Cardiac fibroblast (primary cell): ENCODE measurements around the gene C1orf159.

ENCODE experiments used
- DNase-seq, 2 donors: peaks; one replicate each; pipeline versions ENCODE4 v3.0.0 to v3.0.0-alpha.2; 2010; ENCODE audit warnings: low read depth in 2 of 2
- H3K4me3 ChIP-seq, 2 donors: replicated peaks in 1 of 2; 1 replicate in 1 of 2; 2 replicates in 1 of 2; pipeline ENCODE4 v1.5.1; 2011; ENCODE audit warnings: low read depth in 2 of 2, low read length in 2 of 2, mild to moderate bottlenecking in 2 of 2, moderate library complexity in 1 of 2
- CTCF ChIP-seq: IDR thresholded peaks from one replicate; pipeline ENCODE4 v1.5.1; 2011; ENCODE audit warnings: low read depth, mild to moderate bottlenecking, low read length, inconsistent platforms

C1orf159 gene

GRCh38 chr1:1132042-1132950 is 16.4 kb upstream of the C1orf159 start:
- H3K4me3 ChIP-seq: no peak overlapping the region
- no peak for DNase-seq
- no peak for TF ChIP-seq CTCF

DNA sequence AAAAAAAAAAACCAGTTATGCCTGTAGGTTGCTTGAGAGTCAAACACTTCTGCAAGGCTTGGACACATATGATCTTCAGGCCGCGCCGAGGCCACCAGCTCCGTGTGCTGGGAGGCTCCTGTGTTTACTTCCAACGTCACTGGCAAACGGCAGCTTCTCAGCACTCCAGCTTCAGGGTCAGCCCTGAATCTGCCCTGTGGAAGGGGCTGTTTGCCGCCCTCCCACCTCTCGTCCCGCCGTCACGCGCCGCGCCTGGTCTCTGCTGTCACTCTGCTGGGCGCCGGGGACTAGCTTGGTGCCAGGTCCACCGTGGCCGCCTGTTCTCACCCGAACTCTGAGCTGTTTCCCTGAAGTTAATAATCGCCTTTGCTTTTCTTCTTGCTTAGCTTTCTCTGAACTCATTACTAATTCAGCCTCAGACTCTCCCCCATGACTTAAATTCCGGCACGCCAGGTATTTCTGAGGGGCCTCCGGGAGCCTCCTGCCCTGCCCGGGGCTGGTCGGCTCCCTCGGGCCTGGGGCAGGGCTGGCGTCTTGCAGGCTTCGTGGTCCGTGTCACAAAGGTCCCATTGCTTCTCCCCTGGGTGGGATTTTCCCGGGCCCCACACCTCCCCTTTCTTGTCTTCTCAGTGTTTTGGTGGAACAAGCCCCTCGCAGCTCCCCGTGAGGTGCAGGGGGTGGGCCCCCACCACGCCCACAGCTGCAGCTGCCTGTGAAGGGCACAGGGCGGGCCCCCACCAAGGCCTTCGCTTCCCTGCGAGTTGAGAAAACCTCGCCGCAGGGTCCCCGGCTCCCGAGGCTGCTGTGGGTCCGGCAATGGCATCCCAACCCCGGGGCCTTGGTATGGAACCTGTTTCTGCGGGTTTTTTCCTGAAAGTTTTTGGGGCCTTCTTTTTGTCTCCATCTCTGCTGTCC is 14.6 kb upstream of the C1orf159 start:
- TF ChIP-seq CTCF: no peak
- no peak overlapping the region for H3K4me3 ChIP-seq
- DNase-seq: no peak

- no peak for DNase-seq
- H3K4me3 ChIP-seq: no peak overlapping the region
- no peak for TF ChIP-seq CTCF
Measured at GRCh38 chr1:1129381-1129821, 13.5 kb upstream of the C1orf159 start.

DNA sequence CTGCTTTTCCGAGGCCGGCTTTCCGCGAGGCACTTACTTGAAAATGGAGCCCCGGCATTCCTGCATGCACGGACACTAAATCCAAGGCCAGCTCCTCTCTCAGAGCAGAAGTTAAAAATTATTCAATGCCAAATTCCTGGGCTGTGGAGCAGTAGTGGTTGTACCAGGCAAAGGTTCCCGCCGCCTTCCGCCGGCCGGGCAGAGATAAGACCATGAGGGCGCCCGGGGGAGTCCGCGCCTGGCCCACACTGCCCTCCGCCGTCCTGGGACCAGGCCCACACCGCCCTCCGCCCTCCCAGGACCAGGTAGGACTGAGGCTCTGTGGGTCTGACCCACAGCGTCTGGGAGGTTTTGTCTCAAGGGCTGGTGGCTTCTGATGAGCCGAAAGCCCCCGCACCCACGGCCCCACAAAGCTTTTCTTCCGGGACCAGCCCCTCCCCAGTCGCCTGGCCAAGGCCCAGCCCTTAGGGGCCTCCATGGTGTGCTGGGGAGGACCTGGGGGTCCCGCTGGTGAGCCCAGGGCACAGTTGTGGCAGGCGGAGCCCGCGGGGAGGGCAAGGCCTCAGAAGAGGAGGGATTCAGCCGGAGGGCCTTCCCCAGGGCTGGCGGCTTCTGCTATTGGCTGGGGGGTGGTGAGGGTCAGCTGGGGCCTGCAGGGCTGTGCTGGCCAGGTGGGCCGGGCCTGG is 12.7 kb upstream of the C1orf159 start:
- no peak for DNase-seq
- no peak overlapping the region for H3K4me3 ChIP-seq
- no peak for TF ChIP-seq CTCF

GRCh38 chr1:1127551-1128451 is 11.9 kb upstream of the C1orf159 start:
- TF ChIP-seq CTCF: no peak
- H3K4me3 ChIP-seq: no peak overlapping the region
- no peak for DNase-seq

DNA sequence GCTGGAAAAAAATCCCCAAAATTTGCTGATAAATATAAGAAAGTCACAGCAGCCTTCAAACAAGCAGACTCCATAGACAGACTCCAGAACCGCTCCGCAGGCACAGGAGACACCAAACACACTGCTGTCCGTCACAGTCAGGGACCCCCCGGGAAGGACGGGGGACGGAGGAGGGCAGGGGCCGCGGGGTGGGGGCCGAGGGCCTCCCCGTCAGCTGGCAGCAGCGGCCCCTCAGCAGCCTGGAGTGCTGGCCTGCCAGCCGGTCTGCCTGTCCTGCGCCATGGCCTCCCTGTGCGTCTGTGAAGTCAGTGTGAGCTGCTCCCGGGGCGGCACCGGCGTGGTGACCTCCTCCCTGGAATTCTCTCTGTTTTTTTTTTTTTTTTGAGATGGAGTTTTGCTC is 10.1 kb upstream of the C1orf159 start:
- H3K4me3 ChIP-seq: no peak overlapping the region
- TF ChIP-seq CTCF: no peak
- DNase-seq: no peak
